ENCODE results near the gene ZNF383.
"Not testable (repeated sequence)": the region's sequence is repeated elsewhere in the genome, so short reads cannot be mapped to it uniquely, and the experiment has no call there.

Gene ZNF383

GRCh38 chr19:37294246-37294645 is 76.2 kb downstream of the ZNF383 start:
- not testable (repeated sequence) for DNase-seq

All from NCI-H446 (cell line).